ENCODE data around the gene HEPH. TPM values are rescaled to one million over a fixed set of nuclear protein-coding genes. Genes with fewer than 3 reads are reported as not detected.

The HEPH gene
- total and polyA plus RNA-seq, 10 donors: 0.83 to 31.7 (median 12.9) TPM

GRCh38 chrX:66142351-66142750, 21.7 kb upstream of the HEPH start:
- DNase-seq: no peak
- Histone ChIP-seq H3K27me3 (replicated peaks in 1 of 7) (peaks cover 0 to 20% (median 0%) of the 10 kb centered on the region in 7 donors), H3K27ac (no peak overlapping the region), H3K4me1 (no peaks in the 10 kb centered on the region), H3K36me3 (no peaks in the 10 kb centered on the region), H3K4me3 (no peak overlapping the region), H3K9me3 (no peaks in the 10 kb centered on the region)
- intact Hi-C loops (cut with DNase I; ENCODE audit: low total_unique reads): no loop called here
- WGBS, 5 donors: 47 to 78% (median 67%) methylated on average over 1 of the region's 1 CpG; no CpG with 5 or more reads in 1 of the 5 donors
- TF ChIP-seq POLR2A (IDR thresholded peaks at IDR 0.05) (no peak), POLR2AphosphoS5 (IDR thresholded peaks at IDR 0.05) (no peak), CTCF (IDR thresholded peaks at IDR 0.05 in 8 of 11, conservative IDR thresholded peaks at IDR 0.05 in 3 of 11) (no peak)

- no peaks in the 10 kb centered on the region for H3K4me1 ChIP-seq
Observed at GRCh38 chrX:66144258-66144657, 19.8 kb upstream of the HEPH start.

DNA sequence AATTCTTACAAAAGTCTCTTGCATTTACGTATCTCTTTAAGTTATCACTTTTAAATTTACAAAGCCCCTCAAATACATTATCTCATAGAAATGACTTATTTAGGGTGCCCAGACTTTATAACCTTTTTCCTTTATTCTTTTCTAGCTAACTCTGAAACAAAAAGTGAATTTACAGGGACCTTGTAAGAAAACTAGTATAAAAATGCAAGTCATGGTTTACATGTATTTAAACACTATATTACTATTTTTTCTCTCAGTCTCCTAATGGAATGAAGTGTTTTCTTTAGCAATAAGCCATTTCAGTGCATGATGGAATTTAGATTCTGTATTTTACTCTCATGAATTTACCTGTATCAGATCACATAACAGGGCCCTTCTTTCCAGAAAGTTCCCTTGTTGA, 14.5 kb upstream of the HEPH start:
- no peak overlapping the region for H3K4me3 ChIP-seq
- no peaks in the 10 kb centered on the region for H3K27me3 ChIP-seq (replicated peaks in 1 of 7)
- H3K27ac ChIP-seq: no peak overlapping the region
- H3K4me1 ChIP-seq: no peaks in the 10 kb centered on the region
- no peak for TF ChIP-seq POLR2AphosphoS5 (IDR thresholded peaks at IDR 0.05)
- TF ChIP-seq POLR2A (IDR thresholded peaks at IDR 0.05): no peak
- no peak for TF ChIP-seq CTCF (IDR thresholded peaks at IDR 0.05 in 8 of 11, conservative IDR thresholded peaks at IDR 0.05 in 3 of 11)
- WGBS, 5 donors: 84 to 92% (median 89%) methylated on average over 1 of the region's 1 CpG
- no peak for DNase-seq
- H3K9me3 ChIP-seq: no peaks in the 10 kb centered on the region
- intact Hi-C loops (cut with DNase I; ENCODE audit: low total_unique reads): no loop called here
- no peaks in the 10 kb centered on the region for H3K36me3 ChIP-seq

More at GRCh38 chrX:66144258-66144657, 19.8 kb upstream of the HEPH start:
- intact Hi-C loops (cut with DNase I; ENCODE audit: low total_unique reads): no loop called here
- H3K27ac ChIP-seq: no peak overlapping the region
- H3K9me3 ChIP-seq: no peaks in the 10 kb centered on the region
- H3K4me3 ChIP-seq: no peak overlapping the region
- TF ChIP-seq POLR2A (IDR thresholded peaks at IDR 0.05) (no peak), POLR2AphosphoS5 (IDR thresholded peaks at IDR 0.05) (no peak), CTCF (IDR thresholded peaks at IDR 0.05 in 8 of 11, conservative IDR thresholded peaks at IDR 0.05 in 3 of 11) (no peak)
- 59 to 82% (median 61%) methylated on average over 2 of the region's 2 CpGs for whole genome bisulfite sequencing, 5 donors
- DNase-seq: no peak
- peaks cover 0 to 20% (median 0%) of the 10 kb centered on the region in 7 donors for H3K27me3 ChIP-seq (replicated peaks in 1 of 7)
- H3K36me3 ChIP-seq: no peaks in the 10 kb centered on the region

DNA sequence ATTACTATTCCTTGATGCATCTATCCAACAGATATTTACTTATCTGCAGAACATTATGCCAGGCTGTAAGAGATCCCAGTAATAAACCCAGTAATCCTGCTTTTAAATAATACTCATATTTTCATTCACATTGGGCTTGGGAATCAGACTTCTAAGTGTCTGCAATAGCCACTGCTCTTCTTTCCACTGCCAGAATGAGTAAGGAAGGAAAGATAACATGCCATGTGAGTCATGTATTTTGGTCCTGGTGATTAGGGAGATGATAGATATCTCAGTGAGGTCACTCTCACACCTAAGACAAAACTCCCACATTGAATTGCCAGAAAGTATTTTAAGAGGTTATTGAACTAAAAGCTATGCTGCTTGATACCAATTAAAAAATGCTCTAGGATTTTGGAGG, 13.9 kb upstream of the HEPH start:
- Histone ChIP-seq H3K27me3 (replicated peaks in 1 of 7) (no peaks in the 10 kb centered on the region), H3K4me1 (no peaks in the 10 kb centered on the region), H3K36me3 (no peaks in the 10 kb centered on the region), H3K9me3 (no peaks in the 10 kb centered on the region), H3K27ac (no peak overlapping the region), H3K4me3 (no peak overlapping the region)
- TF ChIP-seq CTCF (IDR thresholded peaks at IDR 0.05 in 8 of 11, conservative IDR thresholded peaks at IDR 0.05 in 3 of 11) (no peak), POLR2AphosphoS5 (IDR thresholded peaks at IDR 0.05) (no peak), POLR2A (IDR thresholded peaks at IDR 0.05) (no peak)
- no peak for DNase-seq
- intact Hi-C loops (cut with DNase I; ENCODE audit: low total_unique reads): no loop called here

Data from spleen (tissue), 11 donors.